ENCODE measurements around the gene TNS1.

- TF ChIP-seq POLR2AphosphoS5 (IDR thresholded peaks at IDR 0.05; ENCODE audit: low read length) (no peak), CTCF (IDR thresholded peaks at IDR 0.05 in 2 of 3, conservative IDR thresholded peaks at IDR 0.05 in 1 of 3; ENCODE audit: control insufficient read depth in 2 of 3, extremely low read depth in 1 of 3, insufficient read depth in 1 of 3, low read depth in 3 of 3, low read length in 3 of 3) (no peak), RELB (IDR thresholded peaks at IDR 0.05; ENCODE audit: low read depth) (no peak), POLR2A (IDR thresholded peaks at IDR 0.05; ENCODE audit: low read depth, low read length) (no peak), JUND (IDR thresholded peaks at IDR 0.05; ENCODE audit: low read depth, low read length) (no peak)
Observed at GRCh38 chr2:217953531-217953932, 49.3 kb downstream of the TNS1 start.
